Panc1 (cell line): ENCODE results near the gene FOS. TPM values are rescaled to one million over a fixed set of nuclear protein-coding genes. Genes with fewer than 3 reads are reported as not detected.

ENCODE experiments used
- ATAC-seq: fragments of 200-7000 bp; cut with Tn5 transposase; 2 replicates; pipeline ENCODE4 v1.9.1; 2020; ENCODE audit warnings: mild to moderate bottlenecking, moderate library complexity
- BruUV-seq: library from RNA; stranded (reverse); fragments of 400-500 nt; replicated peaks from 2 replicates; lab custom pipeline; 2021; lab: Mats Ljungman, UMichigan
- CTCF ChIA-PET: fragments of 300-600 bp; sonication (Branson Sonifier 250); formaldehyde crosslinking; loops from one replicate; lab custom pipeline; 2022; ENCODE audit warnings: antibody characterized with exemption; lab: Charles Lee
- POLR2A ChIA-PET: fragments of 300-600 bp; sonication (Branson Sonifier 250); formaldehyde crosslinking; loops from one replicate; lab custom pipeline; 2022; ENCODE audit warnings: antibody characterized with exemption; lab: Charles Lee
- DNase-seq: peaks from one replicate; pipeline ENCODE4 v3.0.0-alpha.2; 2010; ENCODE audit warnings: low read depth, low spot score
- H3K27ac ChIP-seq: 2 replicates; pipeline ENCODE4 v1.5.1; 2011; ENCODE audit warnings: mild to moderate bottlenecking, low read length, inconsistent platforms
- H3K27me3 ChIP-seq: fragments of 200-500 bp; sonication (Bioruptor generic); 2 replicates; pipeline ENCODE4 v1.6.0; 2014; ENCODE audit warnings: low read length, inconsistent platforms; ENCODE audit not compliant: control insufficient read depth, insufficient read depth
- H3K36me3 ChIP-seq: fragments of 200-500 bp; sonication (Bioruptor generic); 2 replicates; pipeline ENCODE4 v1.5.1; 2014; ENCODE audit warnings: inconsistent platforms, mild to moderate bottlenecking, low read length, moderate library complexity; ENCODE audit not compliant: control insufficient read depth, insufficient read depth
- H3K4me1 ChIP-seq: 2 replicates; pipeline ENCODE4 v1.5.1; 2011; ENCODE audit warnings: inconsistent platforms, mild to moderate bottlenecking, low read length, moderate library complexity; ENCODE audit not compliant: control insufficient read depth, insufficient read depth
- H3K4me3 ChIP-seq, 2 experiments: 2 replicates each; pipeline ENCODE4 v1.5.1; 2011 to 2012; ENCODE audit warnings: low read depth in 2 of 2, low read length in 2 of 2, mild to moderate bottlenecking in 2 of 2, inconsistent platforms in 1 of 2, moderate library complexity in 1 of 2
- H3K9me3 ChIP-seq: fragments of 200-500 bp; sonication (Bioruptor generic); 2 replicates; pipeline ENCODE4 v1.5.1; 2014; ENCODE audit warnings: low read depth, mild to moderate bottlenecking, inconsistent platforms, low read length, moderate library complexity; ENCODE audit not compliant: control insufficient read depth, insufficient read depth
- POLR2AphosphoS5 ChIP-seq: IDR thresholded peaks from 2 replicates; pipeline ENCODE4 v1.6.1; 2012; ENCODE audit warnings: mild to moderate bottlenecking, low read depth, low read length, moderate library complexity
- REST ChIP-seq, 2 experiments: IDR thresholded peaks; 2 replicates each; pipeline ENCODE4 v1.6.1; 2011 to 2012; ENCODE audit warnings: low read depth in 2 of 2, control low read depth in 1 of 2, low read length in 1 of 2, mild to moderate bottlenecking in 1 of 2, moderate library complexity in 1 of 2; ENCODE audit not compliant: insufficient read depth in 1 of 2
- SIN3A ChIP-seq: IDR thresholded peaks from 2 replicates; pipeline ENCODE4 v1.6.1; 2012; ENCODE audit warnings: low read depth, mild to moderate bottlenecking, low read length, moderate library complexity, borderline replicate concordance; ENCODE audit not compliant: insufficient read depth
- TCF7L2 ChIP-seq: IDR thresholded peaks from 2 replicates; pipeline ENCODE4 v1.6.1; 2011; ENCODE audit warnings: mild to moderate bottlenecking, low read depth, low read length, inconsistent platforms
- in situ Hi-C: cut with HindIII; loops from 2 replicates; pipeline ENCODE4 v1.10.0; 2016; ENCODE audit warnings: low sequenced_read_pairs, low pct_unique_long_range_greater_than_20kb
- intact Hi-C: fragments of 100-400 bp; cut with micrococcal nuclease; formaldehyde crosslinking; loops from one replicate; pipeline ENCODE4 v1.10.0; 2022; ENCODE audit not compliant: unreplicated experiment
- total RNA-seq: library from RNA; stranded (reverse); gene quantifications from one replicate; pipeline ENCODE4 v1.2.1, GENCODE V29; 2021; ENCODE audit not compliant: unreplicated experiment
- TF ChIP-seq, protein P1 (sequence below): fragments of 450-650 bp; IDR thresholded peaks from 2 replicates; pipeline ENCODE4 v1.5.1; 2017; ENCODE audit warnings: mild to moderate bottlenecking

FOS gene
- total RNA-seq, 1 experiment from 2014 or later = 26.8 TPM

GRCh38 chr14:75312341-75312740 lies 33.7 kb downstream of the FOS start:
- Histone ChIP-seq H3K4me1 (no peaks in the 10 kb centered on the region; the same call in 1 of the 2 replicates), H3K4me3 (no peak overlapping the region), H3K27me3 (no peaks in the 10 kb centered on the region), H3K9me3 (no peaks in the 10 kb centered on the region), H3K36me3 (no peaks in the 10 kb centered on the region), H3K27ac (no peak overlapping the region)
- TF ChIP-seq, protein P1, sequence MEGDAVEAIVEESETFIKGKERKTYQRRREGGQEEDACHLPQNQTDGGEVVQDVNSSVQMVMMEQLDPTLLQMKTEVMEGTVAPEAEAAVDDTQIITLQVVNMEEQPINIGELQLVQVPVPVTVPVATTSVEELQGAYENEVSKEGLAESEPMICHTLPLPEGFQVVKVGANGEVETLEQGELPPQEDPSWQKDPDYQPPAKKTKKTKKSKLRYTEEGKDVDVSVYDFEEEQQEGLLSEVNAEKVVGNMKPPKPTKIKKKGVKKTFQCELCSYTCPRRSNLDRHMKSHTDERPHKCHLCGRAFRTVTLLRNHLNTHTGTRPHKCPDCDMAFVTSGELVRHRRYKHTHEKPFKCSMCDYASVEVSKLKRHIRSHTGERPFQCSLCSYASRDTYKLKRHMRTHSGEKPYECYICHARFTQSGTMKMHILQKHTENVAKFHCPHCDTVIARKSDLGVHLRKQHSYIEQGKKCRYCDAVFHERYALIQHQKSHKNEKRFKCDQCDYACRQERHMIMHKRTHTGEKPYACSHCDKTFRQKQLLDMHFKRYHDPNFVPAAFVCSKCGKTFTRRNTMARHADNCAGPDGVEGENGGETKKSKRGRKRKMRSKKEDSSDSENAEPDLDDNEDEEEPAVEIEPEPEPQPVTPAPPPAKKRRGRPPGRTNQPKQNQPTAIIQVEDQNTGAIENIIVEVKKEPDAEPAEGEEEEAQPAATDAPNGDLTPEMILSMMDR = no peak
- no peak for TF ChIP-seq POLR2AphosphoS5
- no peak for TF ChIP-seq SIN3A
- TF ChIP-seq TCF7L2 = no peak
- ChIA-PET CTCF (no interaction called here), POLR2A (no interaction called here)
- no peak for DNase-seq
- intact Hi-C loops (no loop called here), in situ Hi-C loops (no loop called here)
- no peak for ATAC-seq
- BruUV-seq = no TSS peak

- no peak for DNase-seq
- Histone ChIP-seq H3K4me1 (no peaks in the 10 kb centered on the region; the same call in 1 of the 2 replicates), H3K27me3 (no peaks in the 10 kb centered on the region), H3K4me3 (no peak overlapping the region), H3K36me3 (no peaks in the 10 kb centered on the region), H3K27ac (no peak overlapping the region), H3K9me3 (no peaks in the 10 kb centered on the region)
- ATAC-seq = no peak
- ChIA-PET POLR2A (no interaction called here), CTCF (no interaction called here)
- intact Hi-C loops = no loop called here
- in situ Hi-C loops = no loop called here
- BruUV-seq = no TSS peak
- TF ChIP-seq REST (IDR thresholded peaks at IDR 0.05; ENCODE audit: insufficient read depth in 1 of 2, low read depth in 2 of 2, low read length in 1 of 2) (no peak), POLR2AphosphoS5 (no peak), SIN3A (no peak), TCF7L2 (no peak)
- TF ChIP-seq, protein P1 = no peak
These were observed 34.7 kb downstream of the FOS start for GRCh38 chr14:75313294-75313693.
